NB4 (cell line): Measurements from ENCODE around the gene PRDM4.
A peak's percentile ranks its signal among the peaks of the same experiment; 100 is the strongest.

Experiments used
- DNase-seq: peaks from one replicate; pipeline ENCODE4 v3.0.0; 2010; ENCODE audit warnings: low read depth
- H3K4me3 ChIP-seq: one replicate; pipeline ENCODE4 v1.5.1; 2011; ENCODE audit warnings: mild to moderate bottlenecking, low read depth, low read length, moderate library complexity
- CTCF ChIP-seq: IDR thresholded peaks from one replicate; pipeline ENCODE4 v1.5.1; 2012; ENCODE audit warnings: low read depth, low read length
- MAX ChIP-seq: IDR thresholded peaks from 2 replicates; pipeline ENCODE4 v1.6.1; 2011; ENCODE audit warnings: low read depth, low read length
- MYC ChIP-seq: IDR thresholded peaks from 2 replicates; pipeline ENCODE4 v1.6.1; 2011; ENCODE audit warnings: low read depth, low read length
- POLR2A ChIP-seq: IDR thresholded peaks from 2 replicates; pipeline ENCODE4 v1.6.1; 2011; ENCODE audit warnings: mild to moderate bottlenecking; ENCODE audit not compliant: insufficient read length; ENCODE audit errors: extremely low read depth

The PRDM4 gene

GRCh38 chr12:107760809-107761501 is at the start of gene PRDM4:
Gene PRDM4 (minus strand): TSS chr12:107761137. CDS start chr12:107760515, 622 bp downstream.
- H3K4me3 ChIP-seq: peak within 1 kb of the TSS; percentile 71
- TF ChIP-seq CTCF (no peak), MYC (peak; percentile 80; the same call in 1 of the 2 replicates), POLR2A (peak; percentile 77), MAX (peak; percentile 54)
- peak; percentile 96 for DNase-seq

GRCh38 chr12:107807471-107808150 is 46.7 kb upstream of the PRDM4 start:
- TF ChIP-seq MAX: no peak
- no peak for TF ChIP-seq MYC
- no peak for TF ChIP-seq CTCF
- TF ChIP-seq POLR2A: no peak

GRCh38 chr12:107805488-107806180 is 44.7 kb upstream of the PRDM4 start:
- TF ChIP-seq MAX: no peak
- TF ChIP-seq MYC: no peak
- TF ChIP-seq CTCF: no peak
- TF ChIP-seq POLR2A: no peak
- no peak for DNase-seq
- H3K4me3 ChIP-seq: no peak overlapping the region

More at GRCh38 chr12:107807471-107808150, 46.7 kb upstream of the PRDM4 start:
- no peak for DNase-seq
- no peak overlapping the region for H3K4me3 ChIP-seq

- no peak for TF ChIP-seq MAX
- TF ChIP-seq MYC: no peak
- TF ChIP-seq POLR2A: no peak
- no peak for TF ChIP-seq CTCF
- no peak overlapping the region for H3K4me3 ChIP-seq
- DNase-seq: no peak
Measured at GRCh38 chr12:107803092-107803491, 42.2 kb upstream of the PRDM4 start.

GRCh38 chr12:107801150-107801549 is 40.2 kb upstream of the PRDM4 start:
- TF ChIP-seq MYC: no peak
- TF ChIP-seq POLR2A: no peak
- TF ChIP-seq MAX: no peak
- no peak for TF ChIP-seq CTCF
- no peak for DNase-seq
- H3K4me3 ChIP-seq: no peak overlapping the region
